Measurements from ENCODE around the gene AGPAT4. TPM values are rescaled to one million over a fixed set of nuclear protein-coding genes. Genes with fewer than 3 reads are reported as not detected.

The AGPAT4 gene
- total and polyA plus RNA-seq, 2 of the 4 experiments (the other 2 are of a cell fraction): 3.6 to 3.8 TPM

- dilution Hi-C loops (cut with HindIII; ENCODE audit: low sequenced_read_pairs, unreplicated experiment): no loop called here
- H3K56ac ChIP-seq (ENCODE audit: extremely low read depth, insufficient read depth, low read length): no peak overlapping the region
- H2BK15ac ChIP-seq (ENCODE audit: low read depth, low read length): no peak overlapping the region
- WGBS, 2 experiments (ENCODE audit: extremely low coverage in 2 of 2, insufficient read length in 1 of 2): 86% methylated on average over 2 of the region's 4 CpGs; no CpG with 5 or more reads in 1 of the 2 experiments
- no peak overlapping the region for H3K14ac ChIP-seq (replicated peaks; ENCODE audit: low read depth, low read length)
- no peak overlapping the region for H2AFZ ChIP-seq (replicated peaks; ENCODE audit: low read length, poor library complexity)
- no peak overlapping the region for H4K8ac ChIP-seq (ENCODE audit: low read depth in 2 of 2, low read length in 2 of 2)
- no peaks in the 10 kb centered on the region for H4K20me1 ChIP-seq (ENCODE audit: insufficient read depth, low read length)
- H3K27me3 ChIP-seq (ENCODE audit: control insufficient read depth, insufficient read depth, low read length): no peaks in the 10 kb centered on the region
- no peaks in the 10 kb centered on the region for H3K9me3 ChIP-seq (ENCODE audit: control insufficient read depth, insufficient read depth, low read length)
- intact Hi-C loops (cut with micrococcal nuclease): no loop called here
- peaks cover 2% of the 10 kb centered on the region; the same call in 1 of the 2 replicates for H3K4me1 ChIP-seq (ENCODE audit: control insufficient read depth, insufficient read depth, low read length)
- no peak overlapping the region for H4K91ac ChIP-seq (ENCODE audit: insufficient read depth, low read depth, low read length)
- no peak overlapping the region for H3K23ac ChIP-seq (ENCODE audit: low read depth, low read length)
- POLR2A ChIA-PET (ENCODE audit: unreplicated experiment): no interaction called here
- no peak overlapping the region for H3K27ac ChIP-seq (ENCODE audit: insufficient read depth, low read length)
- H2AK5ac ChIP-seq (ENCODE audit: low read depth, low read length): no peak overlapping the region
- ATAC-seq (ENCODE audit: low read depth): no peak
- H2BK20ac ChIP-seq (ENCODE audit: low read depth, low read length): no peak overlapping the region
- TF ChIP-seq MAZ (IDR thresholded peaks at IDR 0.05; ENCODE audit: borderline replicate concordance, low read depth, low read length) (no peak), MXI1 (IDR thresholded peaks at IDR 0.05; ENCODE audit: borderline replicate concordance, low read depth, low read length) (no peak), BHLHE40 (IDR thresholded peaks at IDR 0.05; ENCODE audit: low read depth, low read length) (no peak), NFE2L2 (IDR thresholded peaks at IDR 0.05; ENCODE audit: low read depth, low read length) (no peak), RAD21 (IDR thresholded peaks at IDR 0.05; ENCODE audit: low read length) (no peak), RFX5 (IDR thresholded peaks at IDR 0.05; ENCODE audit: low read depth, low read length) (no peak), POLR2A (IDR thresholded peaks at IDR 0.05; ENCODE audit: low read depth, low read length) (no peak), CTCF (conservative IDR thresholded peaks at IDR 0.05; ENCODE audit: low read depth, low read length) (no peak), CHD1 (IDR thresholded peaks at IDR 0.05; ENCODE audit: low read depth, low read length) (no peak), CEBPB (IDR thresholded peaks at IDR 0.05; ENCODE audit: low read depth, low read length) (no peak), FOS (IDR thresholded peaks at IDR 0.05; ENCODE audit: low read depth, low read length) (no peak), RCOR1 (IDR thresholded peaks at IDR 0.05; ENCODE audit: insufficient replicate concordance, low read length) (no peak), SMC3 (IDR thresholded peaks at IDR 0.05; ENCODE audit: low read depth, low read length) (no peak), USF2 (IDR thresholded peaks at IDR 0.05; ENCODE audit: low read depth, low read length) (no peak), MAFK (IDR thresholded peaks at IDR 0.05; ENCODE audit: low read depth, low read length) (no peak), ELK1 (IDR thresholded peaks at IDR 0.05; ENCODE audit: borderline replicate concordance, low read depth, low read length) (no peak)
- no TSS peak for BruUV-seq (replicated peaks)
- no peak overlapping the region for H3K4me2 ChIP-seq (ENCODE audit: low read depth, low read length)
- DNase-seq: no peak
- H3K18ac ChIP-seq (ENCODE audit: low read depth, low read length): no peak overlapping the region
- H3K9ac ChIP-seq (ENCODE audit: low read depth, low read length): no peak overlapping the region
- H2BK5ac ChIP-seq (ENCODE audit: low read depth, low read length, poor library complexity, severe bottlenecking): no peak overlapping the region
- H3K4me3 ChIP-seq (ENCODE audit: insufficient read depth, low read depth, low read length): no peak overlapping the region
- peaks cover 5% of the 10 kb centered on the region; the same call in 1 of the 2 replicates for H3K9me1 ChIP-seq (ENCODE audit: insufficient read depth, low read length)
- in situ Hi-C loops (cut with MboI; ENCODE audit: low sequenced_read_pairs): no loop called here
- H4K5ac ChIP-seq (ENCODE audit: low read depth, low read length): no peak overlapping the region
- no peak overlapping the region for H2AK9ac ChIP-seq (replicated peaks; ENCODE audit: low read depth, low read length, poor library complexity)
- no peak overlapping the region for H3K4ac ChIP-seq (ENCODE audit: low read depth, low read length)
- H3K36me3 ChIP-seq (ENCODE audit: control insufficient read depth, insufficient read depth, low read length): no peaks in the 10 kb centered on the region
- CTCF ChIA-PET: no interaction called here
- H2BK120ac ChIP-seq (ENCODE audit: low read depth, low read length): no peak overlapping the region
- H3K79me1 ChIP-seq (ENCODE audit: low read depth in 1 of 2, low read length in 2 of 2): 0 out of 4 replicates have a peak, but pooled peaks cover 2% of the 10 kb centered on the region in 2 experiments
Observed at GRCh38 chr6:161189891-161190290, 84.0 kb downstream of the AGPAT4 start.
